Muscle layer of colon (tissue), 2 donors: ENCODE measurements around the gene IFITM5.
A peak's percentile ranks its signal among the peaks of the same experiment; 100 is the strongest.
"Not testable (repeated sequence)": the region's sequence is repeated elsewhere in the genome, so short reads cannot be mapped to it uniquely, and the experiment has no call there.

Source experiments
- H3K27ac ChIP-seq: one replicate; pipeline ENCODE4 v1.7.0; 2013; ENCODE audit warnings: low read depth, mild to moderate bottlenecking, low read length, moderate library complexity
- H3K27me3 ChIP-seq, 2 donors: one replicate each; pipeline ENCODE4 v1.7.0; 2013; ENCODE audit warnings: low read length in 2 of 2, mild to moderate bottlenecking in 2 of 2; ENCODE audit not compliant: insufficient read depth in 2 of 2, control insufficient read depth in 1 of 2
- H3K36me3 ChIP-seq: one replicate; pipeline ENCODE4 v1.7.0; 2013; ENCODE audit warnings: mild to moderate bottlenecking, low read length; ENCODE audit not compliant: insufficient read depth
- H3K4me1 ChIP-seq: one replicate; pipeline ENCODE4 v1.7.0; 2013; ENCODE audit warnings: mild to moderate bottlenecking, low read length; ENCODE audit not compliant: insufficient read depth
- H3K4me3 ChIP-seq, 2 donors: one replicate each; pipeline ENCODE4 v1.7.0; 2013; ENCODE audit warnings: low read length in 2 of 2, low read depth in 1 of 2, mild to moderate bottlenecking in 1 of 2, moderate library complexity in 1 of 2
- H3K9ac ChIP-seq: one replicate; pipeline ENCODE4 v1.7.0; 2013; ENCODE audit warnings: low read length
- H3K9me3 ChIP-seq: one replicate; pipeline ENCODE4 v1.7.0; 2013; ENCODE audit warnings: mild to moderate bottlenecking, low read length
- donor health status: abdominal sarcoma.
- donor health status: Adenocarcinoma of cecum.

Gene IFITM5

GRCh38 chr11:315051-315481 lies 15.7 kb upstream of the IFITM5 start:
- Histone ChIP-seq H3K4me1 (peaks cover 19% of the 10 kb centered on the region), H3K4me3 (peak overlapping the region; percentile 7 to 53), H3K9ac (no peak overlapping the region), H3K27me3 (peaks cover 13 to 24% of the 10 kb centered on the region in 2 donors), H3K36me3 (no peaks in the 10 kb centered on the region), H3K9me3 (no peaks in the 10 kb centered on the region), H3K27ac (no peak overlapping the region)

- Histone ChIP-seq H3K4me1 (peaks cover 22% of the 10 kb centered on the region), H3K27me3 (peaks cover 13 to 24% of the 10 kb centered on the region in 2 donors), H3K4me3 (peak overlapping the region in 1 of 2 donors; percentile 56)
- not testable (repeated sequence) for H3K27ac ChIP-seq, H3K9ac ChIP-seq, H3K9me3 ChIP-seq, H3K36me3 ChIP-seq
These were observed 15.2 kb upstream of the IFITM5 start for GRCh38 chr11:314554-314875.

GRCh38 chr11:313787-314553 lies 14.6 kb upstream of the IFITM5 start, which contains the start of gene IFITM1:
TSS of gene IFITM1 (plus strand) at chr11:314040. CDS start at chr11:314171, 131 bp downstream.
- Histone ChIP-seq H3K36me3 (no peaks in the 10 kb centered on the region), H3K4me1 (peaks cover 26% of the 10 kb centered on the region), H3K9ac (peak within 1 kb of the TSS; percentile 14), H3K27me3 (peaks cover 13 to 24% of the 10 kb centered on the region in 2 donors), H3K27ac (peak within 1 kb of the TSS; percentile 35), H3K9me3 (no peaks in the 10 kb centered on the region), H3K4me3 (peak within 1 kb of the TSS; percentile 12 to 56)

- Histone ChIP-seq H3K9ac (peak overlapping the region; percentile 14), H3K4me3 (peak overlapping the region in 1 of 2 donors; percentile 12), H3K4me1 (peaks cover 26% of the 10 kb centered on the region), H3K36me3 (no peaks in the 10 kb centered on the region), H3K27me3 (peaks cover 13 to 24% of the 10 kb centered on the region in 2 donors), H3K9me3 (no peaks in the 10 kb centered on the region), H3K27ac (peak overlapping the region; percentile 35)
These were observed 14.0 kb upstream of the IFITM5 start for GRCh38 chr11:313304-313786.

- H3K4me3 ChIP-seq, result peak overlapping the region; percentile 14 to 32
- no peaks in the 10 kb centered on the region for H3K36me3 ChIP-seq
- H3K4me1 ChIP-seq, result peaks cover 21% of the 10 kb centered on the region
- peak overlapping the region; percentile 49 for H3K9ac ChIP-seq
- H3K27ac ChIP-seq, result peak overlapping the region; percentile 35
- peaks cover 8 to 20% of the 10 kb centered on the region in 2 donors for H3K27me3 ChIP-seq
- H3K9me3 ChIP-seq, result no peaks in the 10 kb centered on the region
These were observed 12.9 kb upstream of the IFITM5 start for GRCh38 chr11:312092-312816.

GRCh38 chr11:311013-311748 lies 11.9 kb upstream of the IFITM5 start:
- H3K4me1 ChIP-seq, result peaks cover 20% of the 10 kb centered on the region

GRCh38 chr11:309979-310572 lies 10.8 kb upstream of the IFITM5 start:
- Histone ChIP-seq H3K27ac (peak overlapping the region; percentile 72), H3K4me3 (peak overlapping the region in 1 of 2 donors; percentile 45), H3K4me1 (peaks cover 21% of the 10 kb centered on the region)
- H3K27me3 ChIP-seq, H3K36me3 ChIP-seq, H3K9me3 ChIP-seq, H3K9ac ChIP-seq: not testable (repeated sequence)

More at GRCh38 chr11:311013-311748, 11.9 kb upstream of the IFITM5 start:
- Histone ChIP-seq H3K9ac (peak overlapping the region; percentile 49), H3K27me3 (peaks cover 0 to 11% of the 10 kb centered on the region in 2 donors), H3K4me3 (peak overlapping the region; percentile 14 to 32)
- not testable (repeated sequence) for H3K27ac ChIP-seq, H3K9me3 ChIP-seq, H3K36me3 ChIP-seq

- Histone ChIP-seq H3K27ac (peak overlapping the region; percentile 76), H3K4me3 (peak overlapping the region; percentile 0 to 45), H3K4me1 (peaks cover 26% of the 10 kb centered on the region)
- not testable (repeated sequence) for H3K9ac ChIP-seq, H3K27me3 ChIP-seq, H3K36me3 ChIP-seq, H3K9me3 ChIP-seq
These were observed 9.7 kb upstream of the IFITM5 start for GRCh38 chr11:308740-309665.

- Histone ChIP-seq H3K4me3 (peak within 1 kb of the TSS in 1 of 2 donors; percentile 53), H3K27ac (peak within 1 kb of the TSS; percentile 52), H3K4me1 (peaks cover 26% of the 10 kb centered on the region)
- not testable (repeated sequence) for H3K36me3 ChIP-seq, H3K27me3 ChIP-seq, H3K9ac ChIP-seq, H3K9me3 ChIP-seq
These were observed 8.7 kb upstream of the IFITM5 start, which contains the start of gene IFITM2 for GRCh38 chr11:307766-308708. TSS of gene IFITM2 (plus strand) at chr11:307816. CDS start at chr11:308193, 377 bp downstream.
